NCI-H146 (cell line): ENCODE results near the gene TERT.

Source experiments
- DNase-seq: peaks from one replicate; lab custom pipeline; 2025; lab: John Stamatoyannopoulos, UW

Gene TERT

GRCh38 chr5:1318659-1319251, 23.9 kb upstream of the TERT start:
- no peak for DNase-seq

- no peak for DNase-seq
Measured at GRCh38 chr5:1317921-1318565, 23.2 kb upstream of the TERT start.

GRCh38 chr5:1316588-1317340, 21.9 kb upstream of the TERT start:
- DNase-seq = no peak

- DNase-seq = peak; percentile 100
Measured at GRCh38 chr5:1315709-1316587, 21.1 kb upstream of the TERT start.

- peak; percentile 76 for DNase-seq
Measured at GRCh38 chr5:1315018-1315708, 20.3 kb upstream of the TERT start.

GRCh38 chr5:1314564-1314982, 19.7 kb upstream of the TERT start:
- no peak for DNase-seq

GRCh38 chr5:1312993-1313833, 18.3 kb upstream of the TERT start:
- peak; percentile 79 for DNase-seq

- no peak for DNase-seq
Measured at GRCh38 chr5:1312206-1312605, 17.3 kb upstream of the TERT start.

GRCh38 chr5:1311439-1312055, 16.7 kb upstream of the TERT start:
- no peak for DNase-seq

GRCh38 chr5:1310118-1310517, 15.2 kb upstream of the TERT start:
- no peak for DNase-seq

- no peak for DNase-seq
Measured at GRCh38 chr5:1304033-1304432, 9.2 kb upstream of the TERT start.

GRCh38 chr5:1302258-1302657, 7.4 kb upstream of the TERT start:
- DNase-seq = no peak

- DNase-seq = no peak
Measured at GRCh38 chr5:1300581-1301083, 5.8 kb upstream of the TERT start.

- no peak for DNase-seq
Measured at GRCh38 chr5:1299961-1300360, 5.1 kb upstream of the TERT start.

- DNase-seq = no peak
Measured at GRCh38 chr5:1299511-1299850, 4.6 kb upstream of the TERT start.

GRCh38 chr5:1298723-1299510, 4.0 kb upstream of the TERT start:
- DNase-seq = no peak

GRCh38 chr5:1298067-1298551, 3.2 kb upstream of the TERT start:
- no peak for DNase-seq

GRCh38 chr5:1297243-1297642, 2.4 kb upstream of the TERT start:
- no peak for DNase-seq

GRCh38 chr5:1295650-1296037, 776 bp upstream of the TERT start:
- DNase-seq = no peak
